HCT116 (cell line): ENCODE measurements around the gene IAH1. TPM values are rescaled to one million over a fixed set of nuclear protein-coding genes. Genes with fewer than 3 reads are reported as not detected.

ENCODE experiments used
- ATAC-seq: fragments of 200-7000 bp; cut with Tn5 transposase; 2 replicates; pipeline ENCODE4 v1.9.1; 2020; ENCODE audit warnings: mild to moderate bottlenecking, moderate library complexity
- BruUV-seq: library from RNA; stranded (reverse); fragments of 400-500 nt; replicated peaks from 2 replicates; lab custom pipeline; 2021; lab: Mats Ljungman, UMichigan
- CTCF ChIA-PET: fragments of 300-600 bp; sonication (Branson Sonifier 250); formaldehyde crosslinking; loops from one replicate; lab custom pipeline; 2021; ENCODE audit warnings: antibody characterized with exemption; lab: Charles Lee
- POLR2A ChIA-PET: fragments of 300-600, 350-600 bp; sonication (Branson Sonifier 250); formaldehyde crosslinking; loops from one replicate; lab custom pipeline; 2021; ENCODE audit warnings: antibody characterized with exemption; lab: Charles Lee
- RAD21 ChIA-PET, 2 experiments: fragments of 300-600 bp; sonication (Branson Sonifier 250); formaldehyde crosslinking; loops; one replicate each; lab custom pipeline; 2023; ENCODE audit warnings: low total read pairs in 2 of 2; ENCODE audit not compliant: uncharacterized antibody in 2 of 2, unreplicated experiment in 2 of 2, low non-redundant PET in 1 of 2; lab: Charles Lee
- DNase-seq: peaks from one replicate; pipeline ENCODE4 v3.0.0-alpha.2; 2010; ENCODE audit warnings: low read depth, low spot score
- H2AFZ ChIP-seq: fragments of 200-600 bp; shearing (Covaris generic), sonication (generic); 2 replicates; pipeline ENCODE4 v1.6.1; 2017; ENCODE audit warnings: low read depth, mixed run types, mixed read lengths, antibody characterized with exemption, low read length; ENCODE audit not compliant: poor library complexity, severe bottlenecking
- H3K27ac ChIP-seq: 2 replicates; pipeline ENCODE4 v1.5.1; 2012; ENCODE audit warnings: low read depth, low read length
- H3K27me3 ChIP-seq: fragments of 200-600 bp; sonication (generic); 2 replicates; pipeline ENCODE4 v1.6.1; 2016; ENCODE audit warnings: mixed run types, low read length, mixed read lengths; ENCODE audit not compliant: insufficient read depth
- H3K36me3 ChIP-seq, 2 experiments: fragments of 200-500 bp in 1 of 2; fragments of 200-600 bp in 1 of 2; sonication (Bioruptor generic) in 1 of 2; sonication (generic) in 1 of 2; 2 replicates each; pipeline versions ENCODE4 v1.5.1 to v1.6.1; 2014 to 2016; ENCODE audit warnings: low read length in 2 of 2, inconsistent platforms in 1 of 2, mixed read lengths in 1 of 2, mixed run types in 1 of 2; ENCODE audit not compliant: insufficient read depth in 2 of 2, control insufficient read depth in 1 of 2
- H3K4me1 ChIP-seq, 2 experiments: fragments of 200-600 bp in 1 of 2; sonication (generic) in 1 of 2; 2 replicates each; pipeline versions ENCODE4 v1.5.1 to v1.6.1; 2012 to 2017; ENCODE audit warnings: low read length in 2 of 2, inconsistent platforms in 1 of 2, mild to moderate bottlenecking in 1 of 2, mixed read lengths in 1 of 2, mixed run types in 1 of 2, moderate library complexity in 1 of 2; ENCODE audit not compliant: insufficient read depth in 2 of 2, control insufficient read depth in 1 of 2
- H3K4me2 ChIP-seq: fragments of 200-600 bp; sonication (generic); 2 replicates; pipeline ENCODE4 v1.6.1; 2017; ENCODE audit warnings: mixed run types, low read length, mixed read lengths
- H3K4me3 ChIP-seq, 2 experiments: fragments of 200-600 bp in 1 of 2; sonication (generic) in 1 of 2; replicated peaks in 1 of 2; 2 replicates each; pipeline ENCODE4 v1.5.1; 2011 to 2016; ENCODE audit warnings: low read length in 2 of 2, control low read depth in 1 of 2, low read depth in 1 of 2, mild to moderate bottlenecking in 1 of 2, mixed read lengths in 1 of 2, mixed run types in 1 of 2
- H3K79me2 ChIP-seq: fragments of 200-600 bp; sonication (generic); 2 replicates; pipeline ENCODE4 v1.6.1; 2017; ENCODE audit warnings: mild to moderate bottlenecking, mixed run types, low read length, moderate library complexity, mixed read lengths; ENCODE audit not compliant: insufficient read depth
- H3K9ac ChIP-seq: fragments of 200-600 bp; sonication (generic); 2 replicates; pipeline ENCODE4 v1.6.1; 2016; ENCODE audit warnings: low read length, mixed read lengths
- H3K9me2 ChIP-seq: fragments of 200-600 bp; sonication (generic), shearing (Covaris generic); 2 replicates; pipeline ENCODE4 v1.6.1; 2017; ENCODE audit warnings: mixed run types, mild to moderate bottlenecking, moderate library complexity; ENCODE audit not compliant: insufficient read depth
- H3K9me3 ChIP-seq, 2 experiments: fragments of 200-500 bp in 1 of 2; fragments of 200-600 bp in 1 of 2; sonication (Bioruptor generic) in 1 of 2; sonication (generic) in 1 of 2; 2 replicates each; pipeline ENCODE4 v1.6.1; 2014 to 2017; ENCODE audit warnings: low read length in 2 of 2, mixed read lengths in 2 of 2, inconsistent platforms in 1 of 2, low read depth in 1 of 2, mild to moderate bottlenecking in 1 of 2, mixed run types in 1 of 2, moderate library complexity in 1 of 2; ENCODE audit not compliant: control insufficient read depth in 1 of 2, insufficient read depth in 1 of 2
- H4K20me1 ChIP-seq: fragments of 200-600 bp; sonication (generic), shearing (Covaris generic); 2 replicates; pipeline ENCODE4 v1.6.1; 2017; ENCODE audit warnings: mixed run types, mild to moderate bottlenecking, moderate library complexity; ENCODE audit not compliant: insufficient read depth
- FOSL1 ChIP-seq: IDR thresholded peaks from 2 replicates; pipeline ENCODE4 v1.6.1; 2012; ENCODE audit warnings: low read depth
- intact Hi-C: fragments of 100-400 bp; cut with micrococcal nuclease; formaldehyde crosslinking; loops from 2 replicates; pipeline ENCODE4 v1.10.0; 2022
- total RNA-seq: library from RNA; stranded (reverse); gene quantifications from one replicate; pipeline ENCODE4 v1.2.1, GENCODE V29; 2021; ENCODE audit not compliant: unreplicated experiment
- TF ChIP-seq, protein P1 (sequence below): IDR thresholded peaks from 2 replicates; pipeline ENCODE4 v1.6.1; 2012; ENCODE audit warnings: low read depth
- TF ChIP-seq, protein P2 (sequence below): IDR thresholded peaks from 2 replicates; pipeline ENCODE4 v1.6.1; 2011; ENCODE audit warnings: mild to moderate bottlenecking, low read length, moderate library complexity; ENCODE audit not compliant: insufficient replicate concordance; ENCODE audit errors: extremely low read depth

IAH1 gene
- total RNA-seq, 1 experiment from 2014 or later = 35.1 TPM

DNA sequence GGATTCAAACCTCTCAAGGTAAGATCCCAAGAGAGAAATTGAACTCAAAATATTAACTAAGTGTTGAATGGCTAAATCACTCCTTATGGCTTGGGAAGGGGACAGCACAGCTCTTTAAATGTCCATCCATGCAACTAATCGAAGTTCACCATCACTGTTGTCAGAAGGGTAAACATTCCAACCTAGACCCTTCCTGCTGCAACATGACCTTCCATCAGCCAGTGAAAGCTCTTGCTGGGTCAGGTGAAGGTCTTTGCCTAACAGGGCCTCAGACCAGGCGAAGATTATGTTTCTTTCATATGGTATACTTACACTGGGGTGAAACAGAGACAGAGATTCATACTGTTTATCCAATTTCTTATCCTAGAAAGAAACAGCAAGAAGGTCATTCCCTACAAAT is 16.4 kb downstream of the IAH1 start:
- ChIA-PET POLR2A (no interaction called here), CTCF (no interaction called here), RAD21 (no interaction called here)
- no peaks in the 10 kb centered on the region for H3K9me3 ChIP-seq
- H3K4me1 ChIP-seq = no peaks in the 10 kb centered on the region
- H3K4me3 ChIP-seq = no peak overlapping the region
- no peaks in the 10 kb centered on the region for H3K79me2 ChIP-seq
- H3K4me2 ChIP-seq = no peak overlapping the region
- H3K27ac ChIP-seq = no peak overlapping the region
- no peak for TF ChIP-seq FOSL1
- TF ChIP-seq, protein P1, sequence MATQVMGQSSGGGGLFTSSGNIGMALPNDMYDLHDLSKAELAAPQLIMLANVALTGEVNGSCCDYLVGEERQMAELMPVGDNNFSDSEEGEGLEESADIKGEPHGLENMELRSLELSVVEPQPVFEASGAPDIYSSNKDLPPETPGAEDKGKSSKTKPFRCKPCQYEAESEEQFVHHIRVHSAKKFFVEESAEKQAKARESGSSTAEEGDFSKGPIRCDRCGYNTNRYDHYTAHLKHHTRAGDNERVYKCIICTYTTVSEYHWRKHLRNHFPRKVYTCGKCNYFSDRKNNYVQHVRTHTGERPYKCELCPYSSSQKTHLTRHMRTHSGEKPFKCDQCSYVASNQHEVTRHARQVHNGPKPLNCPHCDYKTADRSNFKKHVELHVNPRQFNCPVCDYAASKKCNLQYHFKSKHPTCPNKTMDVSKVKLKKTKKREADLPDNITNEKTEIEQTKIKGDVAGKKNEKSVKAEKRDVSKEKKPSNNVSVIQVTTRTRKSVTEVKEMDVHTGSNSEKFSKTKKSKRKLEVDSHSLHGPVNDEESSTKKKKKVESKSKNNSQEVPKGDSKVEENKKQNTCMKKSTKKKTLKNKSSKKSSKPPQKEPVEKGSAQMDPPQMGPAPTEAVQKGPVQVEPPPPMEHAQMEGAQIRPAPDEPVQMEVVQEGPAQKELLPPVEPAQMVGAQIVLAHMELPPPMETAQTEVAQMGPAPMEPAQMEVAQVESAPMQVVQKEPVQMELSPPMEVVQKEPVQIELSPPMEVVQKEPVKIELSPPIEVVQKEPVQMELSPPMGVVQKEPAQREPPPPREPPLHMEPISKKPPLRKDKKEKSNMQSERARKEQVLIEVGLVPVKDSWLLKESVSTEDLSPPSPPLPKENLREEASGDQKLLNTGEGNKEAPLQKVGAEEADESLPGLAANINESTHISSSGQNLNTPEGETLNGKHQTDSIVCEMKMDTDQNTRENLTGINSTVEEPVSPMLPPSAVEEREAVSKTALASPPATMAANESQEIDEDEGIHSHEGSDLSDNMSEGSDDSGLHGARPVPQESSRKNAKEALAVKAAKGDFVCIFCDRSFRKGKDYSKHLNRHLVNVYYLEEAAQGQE = no peak
- TF ChIP-seq, protein P2, sequence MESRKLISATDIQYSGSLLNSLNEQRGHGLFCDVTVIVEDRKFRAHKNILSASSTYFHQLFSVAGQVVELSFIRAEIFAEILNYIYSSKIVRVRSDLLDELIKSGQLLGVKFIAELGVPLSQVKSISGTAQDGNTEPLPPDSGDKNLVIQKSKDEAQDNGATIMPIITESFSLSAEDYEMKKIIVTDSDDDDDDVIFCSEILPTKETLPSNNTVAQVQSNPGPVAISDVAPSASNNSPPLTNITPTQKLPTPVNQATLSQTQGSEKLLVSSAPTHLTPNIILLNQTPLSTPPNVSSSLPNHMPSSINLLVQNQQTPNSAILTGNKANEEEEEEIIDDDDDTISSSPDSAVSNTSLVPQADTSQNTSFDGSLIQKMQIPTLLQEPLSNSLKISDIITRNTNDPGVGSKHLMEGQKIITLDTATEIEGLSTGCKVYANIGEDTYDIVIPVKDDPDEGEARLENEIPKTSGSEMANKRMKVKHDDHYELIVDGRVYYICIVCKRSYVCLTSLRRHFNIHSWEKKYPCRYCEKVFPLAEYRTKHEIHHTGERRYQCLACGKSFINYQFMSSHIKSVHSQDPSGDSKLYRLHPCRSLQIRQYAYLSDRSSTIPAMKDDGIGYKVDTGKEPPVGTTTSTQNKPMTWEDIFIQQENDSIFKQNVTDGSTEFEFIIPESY = no peak
- no peaks in the 10 kb centered on the region for H4K20me1 ChIP-seq
- ATAC-seq = no peak
- H2AFZ ChIP-seq = no peak overlapping the region
- H3K36me3 ChIP-seq = peaks cover 55 to 58% of the 10 kb centered on the region in 2 experiments
- no peaks in the 10 kb centered on the region for H3K27me3 ChIP-seq
- BruUV-seq = no TSS peak
- intact Hi-C loops = no loop called here
- no peaks in the 10 kb centered on the region for H3K9me2 ChIP-seq
- no peak overlapping the region for H3K9ac ChIP-seq
- no peak for DNase-seq
